Stimulated activated effector memory CD8-positive, alpha-beta T cell treated with anti-CD3 and anti-CD28 coated beads, Interleukin-12 subunit alpha, Interleukin-12 subunit beta, amount 100 ng/mL, for 72 hours (primary cell): ENCODE results near the gene CDHR3.

Experiments used
- ATAC-seq: fragments of 150-1000 bp; cut with Tn5 transposase; 2 replicates; pipeline ENCODE4 v1.10.0; 2021
- DNase-seq, 2 donors: peaks; one replicate each; pipeline ENCODE4 v3.0.0; 2021 to 2022; ENCODE audit warnings: low spot score in 2 of 2
- H3K27ac Mint-ChIP-seq: one replicate; pipeline ENCODE4 v1.8.0; 2022; ENCODE audit warnings: mild to moderate bottlenecking, mixed read lengths
- H3K36me3 Mint-ChIP-seq: one replicate; pipeline ENCODE4 v1.8.0; 2022; ENCODE audit warnings: mild to moderate bottlenecking, mixed read lengths
- H3K4me1 Mint-ChIP-seq: one replicate; pipeline ENCODE4 v1.8.0; 2022; ENCODE audit warnings: mixed read lengths
- H3K4me3 Mint-ChIP-seq: one replicate; pipeline ENCODE4 v1.8.0; 2022; ENCODE audit warnings: mild to moderate bottlenecking, mixed read lengths
- H3K9me3 Mint-ChIP-seq: one replicate; pipeline ENCODE4 v1.8.0; 2022; ENCODE audit warnings: mixed read lengths

Gene CDHR3

GRCh38 chr7:106064771-106065574, 101.9 kb downstream of the CDHR3 start:
- Mint-ChIP-seq H3K4me3 (no peak overlapping the region), H3K27ac (no peak overlapping the region), H3K4me1 (peaks cover 14% of the 10 kb centered on the region), H3K9me3 (no peaks in the 10 kb centered on the region), H3K36me3 (no peaks in the 10 kb centered on the region)
- ATAC-seq (no peak), DNase-seq (no peak)

GRCh38 chr7:106065575-106066500, 102.8 kb downstream of the CDHR3 start:
- ATAC-seq, result no peak
- Mint-ChIP-seq H3K9me3 (no peaks in the 10 kb centered on the region), H3K36me3 (no peaks in the 10 kb centered on the region), H3K4me3 (no peak overlapping the region), H3K4me1 (peaks cover 20% of the 10 kb centered on the region), H3K27ac (no peak overlapping the region)
- DNase-seq, result no peak

GRCh38 chr7:106067678-106068077, 104.6 kb downstream of the CDHR3 start:
- Mint-ChIP-seq H3K9me3 (no peaks in the 10 kb centered on the region), H3K4me3 (no peak overlapping the region), H3K27ac (no peak overlapping the region), H3K4me1 (peaks cover 30% of the 10 kb centered on the region), H3K36me3 (no peaks in the 10 kb centered on the region)
- no peak for DNase-seq
- ATAC-seq, result no peak

DNA sequence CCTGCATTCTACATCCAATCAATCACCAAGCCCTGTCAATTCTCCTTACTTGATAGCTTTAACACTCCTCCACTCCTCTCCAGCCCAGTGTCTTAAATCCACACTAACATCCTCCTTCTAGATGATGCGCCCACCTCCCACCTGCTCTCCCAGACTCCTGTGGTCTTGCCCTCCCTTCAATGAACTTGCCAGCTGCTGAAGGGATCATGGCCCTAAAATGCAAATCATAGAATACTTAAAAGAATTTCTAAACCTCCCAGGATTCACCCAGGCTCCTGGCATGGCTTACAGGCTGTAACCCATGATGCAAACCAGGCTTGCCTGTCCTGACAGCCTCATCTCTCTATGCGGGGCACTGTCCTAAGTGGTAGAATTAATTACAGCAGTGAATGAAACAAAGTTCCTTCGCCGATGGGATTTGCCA, 105.5 kb downstream of the CDHR3 start:
- Mint-ChIP-seq H3K4me1 (peaks cover 23% of the 10 kb centered on the region), H3K27ac (no peak overlapping the region), H3K36me3 (no peaks in the 10 kb centered on the region), H3K4me3 (no peak overlapping the region), H3K9me3 (no peaks in the 10 kb centered on the region)
- no peak for DNase-seq
- no peak for ATAC-seq

DNA sequence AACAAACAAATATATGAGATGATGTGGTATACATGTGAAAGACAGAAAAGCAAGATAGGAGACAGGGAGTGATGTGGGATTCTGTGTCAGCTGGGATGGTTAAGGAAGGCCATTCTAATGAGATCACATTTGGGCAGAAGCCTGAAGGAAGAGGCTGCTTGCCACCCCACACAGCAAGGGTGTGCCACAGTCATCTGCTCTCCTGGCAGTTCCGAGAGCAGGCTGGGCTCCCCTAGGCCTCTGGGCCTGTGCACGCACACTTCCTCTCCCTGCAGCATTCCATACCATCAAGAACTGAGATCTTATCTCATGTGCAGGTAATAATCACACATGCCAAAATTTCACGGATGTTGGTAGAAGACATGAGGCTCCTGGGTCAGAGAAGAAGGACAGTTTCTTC, 105.9 kb downstream of the CDHR3 start:
- H3K4me3 Mint-ChIP-seq, result no peak overlapping the region
- peaks cover 23% of the 10 kb centered on the region for H3K4me1 Mint-ChIP-seq
- H3K9me3 Mint-ChIP-seq, result no peaks in the 10 kb centered on the region
- H3K36me3 Mint-ChIP-seq, result no peaks in the 10 kb centered on the region
- no peak for ATAC-seq
- no peak for DNase-seq
- no peak overlapping the region for H3K27ac Mint-ChIP-seq

GRCh38 chr7:106069471-106070200, 106.6 kb downstream of the CDHR3 start:
- ATAC-seq (no peak), DNase-seq (no peak)
- H3K4me1 Mint-ChIP-seq, result peaks cover 23% of the 10 kb centered on the region
- no peaks in the 10 kb centered on the region for H3K36me3 Mint-ChIP-seq
- H3K27ac Mint-ChIP-seq, result no peak overlapping the region
- no peaks in the 10 kb centered on the region for H3K9me3 Mint-ChIP-seq
- no peak overlapping the region for H3K4me3 Mint-ChIP-seq

GRCh38 chr7:106070201-106070551, 107.1 kb downstream of the CDHR3 start:
- DNase-seq (no peak), ATAC-seq (no peak)
- peaks cover 23% of the 10 kb centered on the region for H3K4me1 Mint-ChIP-seq
- no peaks in the 10 kb centered on the region for H3K36me3 Mint-ChIP-seq
- H3K4me3 Mint-ChIP-seq, result no peak overlapping the region
- no peak overlapping the region for H3K27ac Mint-ChIP-seq
- no peaks in the 10 kb centered on the region for H3K9me3 Mint-ChIP-seq

DNA sequence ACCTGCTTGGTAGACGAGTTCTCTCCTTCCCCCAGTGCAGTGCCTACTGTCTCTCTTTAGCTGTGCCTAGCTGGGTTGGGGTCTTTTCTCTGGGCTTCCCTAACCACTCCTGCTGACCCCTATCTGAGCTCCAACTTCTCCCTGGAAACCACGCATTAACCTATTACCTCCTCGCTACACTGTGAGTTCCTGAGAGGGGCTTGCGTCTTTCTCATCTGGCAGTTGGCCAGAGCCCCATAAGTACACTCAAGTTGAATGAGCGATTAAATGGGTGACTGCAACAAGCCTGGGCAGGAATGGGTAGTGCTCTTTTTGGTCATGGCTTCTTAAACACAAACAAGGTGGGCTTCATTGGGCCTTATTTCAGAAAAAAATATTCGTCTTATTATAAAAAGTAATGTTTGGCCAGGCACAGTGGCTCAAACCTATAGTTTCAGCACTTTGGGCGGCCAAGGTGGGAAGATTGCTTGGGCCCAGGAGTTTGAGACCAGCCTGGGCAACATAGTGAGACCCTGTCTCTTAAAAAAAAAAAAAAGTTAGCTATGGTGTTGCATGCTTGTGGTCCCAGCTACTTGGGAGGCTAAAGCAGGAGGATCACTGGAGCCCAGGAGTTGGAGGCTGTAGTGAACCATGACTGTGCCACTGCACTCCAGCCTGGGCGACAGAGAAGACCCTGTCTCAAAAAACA, 107.6 kb downstream of the CDHR3 start:
- DNase-seq, result no peak
- H3K4me1 Mint-ChIP-seq, result peaks cover 23% of the 10 kb centered on the region
- no peak for ATAC-seq
- H3K9me3 Mint-ChIP-seq, result no peaks in the 10 kb centered on the region
- H3K4me3 Mint-ChIP-seq, result peak overlapping the region; percentile 57
- peak overlapping the region; percentile 88 for H3K27ac Mint-ChIP-seq
- no peaks in the 10 kb centered on the region for H3K36me3 Mint-ChIP-seq

DNA sequence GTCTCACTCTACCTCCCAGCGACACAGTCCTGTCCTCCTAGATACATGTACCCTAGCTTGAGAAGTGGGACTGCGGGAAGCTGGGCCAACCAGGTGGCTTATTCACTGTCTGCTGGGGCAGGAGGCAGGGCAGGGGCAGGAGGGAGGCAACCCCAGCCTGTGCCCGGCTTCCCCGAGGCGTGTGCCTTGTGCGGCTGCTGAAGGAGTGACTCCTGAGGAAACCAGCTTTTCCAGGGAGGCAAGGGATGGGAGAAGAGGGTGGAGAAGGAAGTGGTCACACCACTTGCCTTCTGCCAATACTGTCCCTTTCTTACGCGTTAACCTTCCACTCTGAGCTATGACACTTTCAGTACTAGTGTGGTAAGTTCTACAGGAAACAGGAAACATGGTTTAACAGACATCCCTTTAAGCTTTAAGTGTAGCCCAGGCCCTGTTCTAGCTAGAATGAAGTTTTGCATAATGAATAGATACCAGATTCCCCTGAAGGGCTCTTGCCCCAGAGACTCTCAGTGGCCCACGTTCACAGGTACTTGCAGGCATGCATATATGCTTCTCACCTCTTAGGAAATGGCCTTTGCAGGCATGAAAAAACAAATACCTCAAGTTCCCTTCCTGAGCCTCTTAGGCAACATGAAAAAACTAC, 108.4 kb downstream of the CDHR3 start:
- DNase-seq, result peak; percentile 24 to 64
- peak overlapping the region; percentile 88 for H3K27ac Mint-ChIP-seq
- peak overlapping the region; percentile 57 for H3K4me3 Mint-ChIP-seq
- peak; percentile 99 for ATAC-seq
- no peaks in the 10 kb centered on the region for H3K9me3 Mint-ChIP-seq
- H3K36me3 Mint-ChIP-seq, result no peaks in the 10 kb centered on the region
- H3K4me1 Mint-ChIP-seq, result peaks cover 23% of the 10 kb centered on the region

GRCh38 chr7:106071999-106072714, 109.1 kb downstream of the CDHR3 start:
- no peaks in the 10 kb centered on the region for H3K36me3 Mint-ChIP-seq
- peak overlapping the region; percentile 88 for H3K27ac Mint-ChIP-seq
- ATAC-seq (peak; percentile 1), DNase-seq (no peak)
- no peaks in the 10 kb centered on the region for H3K9me3 Mint-ChIP-seq
- H3K4me3 Mint-ChIP-seq, result peak overlapping the region; percentile 57
- peaks cover 23% of the 10 kb centered on the region for H3K4me1 Mint-ChIP-seq

DNA sequence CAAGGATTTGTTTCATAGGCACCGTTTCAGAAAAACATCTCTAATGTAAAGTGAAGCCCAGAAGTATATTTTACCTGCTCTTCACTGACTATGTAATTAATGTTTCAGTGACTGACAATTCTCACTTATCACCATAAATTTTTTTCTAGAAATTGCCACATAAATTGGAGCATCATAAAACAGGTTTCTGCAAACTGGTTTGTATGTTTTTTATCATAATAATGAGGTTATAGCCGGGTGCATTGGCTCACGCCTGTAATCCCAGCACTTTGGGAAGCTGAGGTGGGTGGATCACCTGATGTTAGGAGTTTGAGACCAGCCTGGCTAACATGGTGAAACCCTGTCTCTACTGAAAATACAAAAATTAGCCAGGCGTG, 109.6 kb downstream of the CDHR3 start:
- H3K9me3 Mint-ChIP-seq, result no peaks in the 10 kb centered on the region

DNA sequence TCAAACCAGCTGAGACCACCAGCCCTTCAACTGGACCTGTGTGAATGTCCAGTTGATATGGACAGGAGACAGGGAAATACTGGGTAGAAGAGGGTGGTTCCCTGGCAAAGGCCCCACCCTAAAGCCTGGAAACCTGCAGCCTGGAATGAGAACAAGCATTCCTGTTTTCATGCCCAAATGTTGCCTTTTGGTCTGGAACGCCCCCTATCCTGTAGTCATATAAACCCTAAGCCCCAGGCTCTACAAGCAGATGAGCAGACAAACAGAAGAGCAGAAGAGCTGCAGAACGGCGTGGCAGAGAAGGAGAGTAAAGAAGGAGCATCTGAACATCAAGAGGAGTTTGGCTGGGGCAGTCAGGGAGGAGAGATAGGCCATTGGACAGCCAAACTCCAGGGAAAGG, 110.6 kb downstream of the CDHR3 start:
- Mint-ChIP-seq H3K4me3 (no peak overlapping the region), H3K9me3 (no peaks in the 10 kb centered on the region), H3K4me1 (peaks cover 23% of the 10 kb centered on the region), H3K36me3 (no peaks in the 10 kb centered on the region), H3K27ac (peak overlapping the region; percentile 38)
- DNase-seq (no peak), ATAC-seq (no peak)

More for the DNA sequence above, 109.6 kb downstream of the CDHR3 start:
- peaks cover 23% of the 10 kb centered on the region for H3K4me1 Mint-ChIP-seq
- ATAC-seq (no peak), DNase-seq (no peak)
- H3K36me3 Mint-ChIP-seq, result no peaks in the 10 kb centered on the region
- H3K4me3 Mint-ChIP-seq, result no peak overlapping the region
- peak overlapping the region; percentile 88 for H3K27ac Mint-ChIP-seq

- H3K4me1 Mint-ChIP-seq, result peaks cover 23% of the 10 kb centered on the region
- no peak for ATAC-seq
- no peak overlapping the region for H3K27ac Mint-ChIP-seq
These were observed 111.2 kb downstream of the CDHR3 start for GRCh38 chr7:106074257-106074656.

GRCh38 chr7:106075937-106076336, 112.9 kb downstream of the CDHR3 start:
- Mint-ChIP-seq H3K36me3 (no peaks in the 10 kb centered on the region), H3K9me3 (no peaks in the 10 kb centered on the region), H3K4me1 (peaks cover 17% of the 10 kb centered on the region), H3K27ac (no peak overlapping the region), H3K4me3 (no peak overlapping the region)
- ATAC-seq (no peak), DNase-seq (no peak)

More at GRCh38 chr7:106074257-106074656, 111.2 kb downstream of the CDHR3 start:
- Mint-ChIP-seq H3K4me3 (no peak overlapping the region), H3K36me3 (no peaks in the 10 kb centered on the region), H3K9me3 (no peaks in the 10 kb centered on the region)
- DNase-seq, result no peak
